HUES6 (cell line): ENCODE data around the gene RALGAPB.
"Not testable (repeated sequence)": the region's sequence is repeated elsewhere in the genome, so short reads cannot be mapped to it uniquely, and the experiment has no call there.

Experiments
- H3K27ac ChIP-seq: 2 replicates; pipeline ENCODE4 v1.7.0; 2013; ENCODE audit warnings: low read depth, mild to moderate bottlenecking, low read length, inconsistent platforms
- H3K27me3 ChIP-seq: 2 replicates; pipeline ENCODE4 v1.6.1; 2013; ENCODE audit warnings: low read length; ENCODE audit not compliant: control insufficient read depth, insufficient read depth
- H3K36me3 ChIP-seq: 2 replicates; pipeline ENCODE4 v1.6.1; 2013; ENCODE audit warnings: low read length; ENCODE audit not compliant: control insufficient read depth, insufficient read depth
- H3K4me1 ChIP-seq: 2 replicates; pipeline ENCODE4 v1.6.1; 2013; ENCODE audit warnings: low read length; ENCODE audit not compliant: control insufficient read depth, insufficient read depth
- H3K4me3 ChIP-seq: 2 replicates; pipeline ENCODE4 v1.5.1; 2013; ENCODE audit warnings: low read depth, low read length
- H3K9ac ChIP-seq: one replicate; pipeline ENCODE4 v1.6.1; 2013; ENCODE audit warnings: mild to moderate bottlenecking, low read length
- H3K9me3 ChIP-seq: 2 replicates; pipeline ENCODE4 v1.6.1; 2013; ENCODE audit warnings: low read depth, low read length; ENCODE audit not compliant: control insufficient read depth, insufficient read depth

RALGAPB gene

DNA sequence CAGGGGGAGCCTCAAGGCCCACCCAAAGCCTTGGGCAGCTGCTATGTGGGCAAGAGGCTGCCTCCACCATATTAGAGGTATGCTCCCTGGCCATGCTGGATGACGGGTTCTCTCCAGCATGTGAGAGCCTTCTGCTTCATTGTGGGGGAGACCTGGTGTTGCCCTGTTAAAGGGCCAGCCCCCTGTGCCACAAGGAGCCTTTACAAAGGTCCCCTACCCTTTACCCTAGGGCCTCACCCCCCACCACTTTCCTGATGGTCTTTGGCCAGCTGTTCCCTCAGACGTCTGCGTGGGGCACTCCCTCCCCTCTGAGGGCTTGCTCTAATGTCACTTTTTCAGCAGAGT lies 113.5 kb downstream of the RALGAPB start:
- Histone ChIP-seq H3K9me3 (no peaks in the 10 kb centered on the region), H3K27ac (no peak overlapping the region), H3K4me3 (no peak overlapping the region), H3K9ac (no peak overlapping the region), H3K36me3 (no peaks in the 10 kb centered on the region), H3K4me1 (peaks cover 23% of the 10 kb centered on the region; the same call in 1 of the 2 replicates), H3K27me3 (no peaks in the 10 kb centered on the region)

- H3K36me3 ChIP-seq, result no peaks in the 10 kb centered on the region
- no peak overlapping the region for H3K9ac ChIP-seq
- H3K9me3 ChIP-seq, result no peaks in the 10 kb centered on the region
- no peak overlapping the region for H3K27ac ChIP-seq
- no peak overlapping the region for H3K4me3 ChIP-seq
- peaks cover 29% of the 10 kb centered on the region for H3K4me1 ChIP-seq
- H3K27me3 ChIP-seq, result no peaks in the 10 kb centered on the region
These were observed 115.7 kb downstream of the RALGAPB start for GRCh38 chr20:38588303-38588702.

- Histone ChIP-seq H3K9ac (no peak overlapping the region), H3K27me3 (no peaks in the 10 kb centered on the region), H3K4me3 (no peak overlapping the region), H3K4me1 (peaks cover 24% of the 10 kb centered on the region), H3K36me3 (no peaks in the 10 kb centered on the region), H3K27ac (no peak overlapping the region), H3K9me3 (no peaks in the 10 kb centered on the region)
These were observed 116.7 kb downstream of the RALGAPB start for GRCh38 chr20:38589351-38589750.

- Histone ChIP-seq H3K4me3 (no peak overlapping the region), H3K9ac (no peak overlapping the region), H3K4me1 (peaks cover 24% of the 10 kb centered on the region), H3K9me3 (no peaks in the 10 kb centered on the region), H3K27me3 (no peaks in the 10 kb centered on the region), H3K36me3 (no peaks in the 10 kb centered on the region), H3K27ac (no peak overlapping the region)
These were observed 117.5 kb downstream of the RALGAPB start for GRCh38 chr20:38589967-38590675.

DNA sequence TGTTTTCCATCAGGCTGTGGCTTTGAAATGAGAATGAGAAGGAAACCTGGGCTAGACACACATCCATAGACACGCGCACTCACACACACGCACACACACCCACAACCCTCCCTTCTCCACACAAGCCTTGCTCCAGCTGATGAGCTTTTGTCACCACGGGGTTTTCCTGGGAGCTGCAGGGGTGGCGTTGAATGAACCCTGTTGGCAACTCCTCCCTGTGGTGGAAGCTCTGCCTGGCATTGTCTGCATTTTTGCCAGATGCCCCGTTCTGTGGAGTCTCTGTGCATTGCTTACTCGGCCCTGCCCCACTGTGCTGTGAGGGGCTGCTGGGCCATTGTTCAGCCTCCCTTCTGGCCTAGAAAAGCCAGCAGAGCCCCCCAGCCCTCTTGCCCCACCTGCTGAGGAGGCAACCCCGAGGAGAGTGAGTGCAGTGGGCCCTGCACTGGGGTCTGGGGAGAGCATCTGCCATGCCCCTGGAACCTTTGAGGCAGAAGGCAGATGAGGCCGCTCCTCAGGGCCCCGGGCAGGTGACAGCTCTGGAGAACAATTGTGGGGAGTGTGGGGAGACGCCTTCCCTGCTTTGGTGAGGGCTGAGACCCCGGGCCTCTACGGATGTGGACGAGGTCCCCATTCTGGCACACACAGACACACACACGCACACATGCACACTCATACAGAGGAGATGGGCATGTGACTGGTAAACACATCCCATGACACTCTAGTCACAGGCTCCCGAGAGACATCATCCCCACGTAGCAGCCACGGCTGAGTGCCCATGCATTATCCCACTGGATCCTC lies 118.2 kb downstream of the RALGAPB start:
- Histone ChIP-seq H3K9ac (peak overlapping the region; percentile 66), H3K9me3 (no peaks in the 10 kb centered on the region), H3K4me1 (peaks cover 24% of the 10 kb centered on the region), H3K27ac (no peak overlapping the region), H3K36me3 (no peaks in the 10 kb centered on the region), H3K27me3 (no peaks in the 10 kb centered on the region), H3K4me3 (no peak overlapping the region)

GRCh38 chr20:38591474-38592410 lies 119.1 kb downstream of the RALGAPB start:
- H3K36me3 ChIP-seq, result no peaks in the 10 kb centered on the region
- peak overlapping the region; percentile 66 for H3K9ac ChIP-seq
- peak overlapping the region; percentile 50; the same call in 1 of the 2 replicates for H3K27ac ChIP-seq
- H3K9me3 ChIP-seq, result no peaks in the 10 kb centered on the region
- H3K27me3 ChIP-seq, result no peaks in the 10 kb centered on the region
- H3K4me1 ChIP-seq, result peaks cover 24% of the 10 kb centered on the region
- H3K4me3 ChIP-seq, result no peak overlapping the region

GRCh38 chr20:38592411-38592790 lies 119.8 kb downstream of the RALGAPB start:
- Histone ChIP-seq H3K9ac (peak overlapping the region; percentile 66), H3K27ac (peak overlapping the region; percentile 50; the same call in 1 of the 2 replicates), H3K4me1 (peaks cover 24% of the 10 kb centered on the region)
- H3K4me3 ChIP-seq, H3K27me3 ChIP-seq, H3K36me3 ChIP-seq, H3K9me3 ChIP-seq: not testable (repeated sequence)

DNA sequence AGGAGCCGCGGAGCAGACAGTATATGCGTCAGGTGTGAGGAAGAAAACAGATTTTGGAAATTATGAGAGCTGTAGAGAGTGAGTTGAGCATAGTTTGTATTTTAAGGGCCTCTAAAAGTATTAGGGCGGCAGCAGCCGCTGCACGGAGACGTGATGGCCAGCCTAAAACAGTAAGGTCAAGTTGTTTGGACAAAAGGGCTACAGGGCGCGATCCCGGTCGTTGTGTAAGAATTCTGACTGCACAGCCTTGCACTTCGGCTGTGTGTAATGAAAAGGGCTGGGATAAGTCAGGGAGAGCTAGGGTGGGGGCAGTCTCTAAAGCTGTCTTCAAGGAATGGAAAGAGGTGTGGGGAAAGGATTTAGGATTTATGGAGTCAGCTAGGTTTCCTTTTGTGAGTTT lies 121.6 kb downstream of the RALGAPB start:
- not testable (repeated sequence) for H3K27me3 ChIP-seq, H3K27ac ChIP-seq, H3K9me3 ChIP-seq, H3K4me3 ChIP-seq, H3K36me3 ChIP-seq
- Histone ChIP-seq H3K9ac (peak overlapping the region; percentile 17), H3K4me1 (peaks cover 32% of the 10 kb centered on the region)

- not testable (repeated sequence) for H3K9me3 ChIP-seq, H3K27me3 ChIP-seq, H3K27ac ChIP-seq, H3K36me3 ChIP-seq
- peak overlapping the region; percentile 47 for H3K9ac ChIP-seq
- H3K4me1 ChIP-seq, result peaks cover 40% of the 10 kb centered on the region
- H3K4me3 ChIP-seq, result peak overlapping the region; percentile 39; the same call in 1 of the 2 replicates
These were observed 123.2 kb downstream of the RALGAPB start for GRCh38 chr20:38595886-38596285.

DNA sequence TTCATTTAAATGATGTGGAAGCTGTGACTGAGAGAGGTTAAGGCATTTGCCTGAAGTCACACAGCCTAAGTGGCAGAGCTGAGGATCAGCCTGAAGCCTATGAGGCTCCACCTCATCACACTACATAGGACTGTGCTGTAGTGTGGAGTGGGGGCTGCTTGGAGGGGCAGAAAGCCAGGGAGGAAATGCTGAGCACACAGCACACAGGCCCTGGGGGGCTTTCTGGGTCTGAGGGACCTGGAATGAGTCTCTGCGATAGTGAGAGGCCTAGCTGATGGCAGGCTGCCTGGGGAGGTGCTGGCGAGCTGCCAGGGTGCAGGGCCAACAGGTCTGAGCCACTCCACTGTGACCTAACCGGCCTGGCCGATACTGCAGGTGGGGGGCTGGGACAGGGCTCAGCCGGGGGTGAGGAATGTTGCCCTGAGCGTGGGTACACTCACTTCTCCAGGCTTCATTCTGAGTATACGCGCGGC lies 126.8 kb downstream of the RALGAPB start:
- H3K27ac ChIP-seq, result peak overlapping the region; percentile 59; the same call in 1 of the 2 replicates
- no peaks in the 10 kb centered on the region; the same call in 1 of the 2 replicates for H3K27me3 ChIP-seq
- H3K9ac ChIP-seq, result peak overlapping the region; percentile 75
- no peaks in the 10 kb centered on the region for H3K9me3 ChIP-seq
- H3K4me3 ChIP-seq, result no peak overlapping the region; the same call in 1 of the 2 replicates
- H3K36me3 ChIP-seq, result no peaks in the 10 kb centered on the region
- peaks cover 30% of the 10 kb centered on the region for H3K4me1 ChIP-seq
